Measurements from ENCODE around the gene FAM117B.

DNA sequence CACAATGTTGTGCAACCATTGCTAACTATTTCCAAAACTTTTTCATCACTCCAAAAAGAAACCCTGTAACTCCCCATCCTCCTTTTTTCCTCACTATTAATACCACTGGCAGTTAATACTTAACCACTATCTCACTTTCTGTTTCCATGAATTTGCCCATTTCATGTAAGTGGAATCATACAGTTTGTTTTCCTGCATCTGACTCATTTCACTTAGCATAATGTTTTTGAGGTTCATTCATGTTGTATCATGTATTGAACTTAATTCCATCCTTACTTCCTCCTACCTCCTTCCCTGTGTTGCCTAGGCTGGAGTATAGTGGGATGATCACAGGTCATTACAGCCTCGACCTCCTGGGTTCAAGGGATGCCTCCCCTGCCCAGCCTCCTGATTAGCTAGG is 68.3 kb downstream of the FAM117B start:
- no peak for TF ChIP-seq CBX5 (IDR thresholded peaks at IDR 0.05; ENCODE audit: low read depth, low read length)
- TF ChIP-seq MAX (IDR thresholded peaks at IDR 0.05) = no peak
- TF ChIP-seq EP300 (IDR thresholded peaks at IDR 0.05; ENCODE audit: borderline replicate concordance in 1 of 2, low read depth in 2 of 2, low read length in 2 of 2) = no peak
- TF ChIP-seq KDM1A (IDR thresholded peaks at IDR 0.05; ENCODE audit: borderline replicate concordance, low read length) = no peak

All from H1 (cell line).